T-helper 22 cell (primary cell): ENCODE results near the gene MID1IP1.

ENCODE experiments used
- DNase-seq: peaks from one replicate; pipeline ENCODE4 v3.0.0-alpha.2; 2020; ENCODE audit warnings: low read depth

Gene MID1IP1

GRCh38 chrX:38800981-38801845 lies at the start of gene MID1IP1:
TSS of gene MID1IP1 (plus strand) at chrX:38801459. CDS start at chrX:38804947, 3,488 bp downstream.
- peak; percentile 65 for DNase-seq

- DNase-seq, result no peak
Observed at GRCh38 chrX:38754102-38754790, 47.0 kb upstream of the MID1IP1 start.

- no peak for DNase-seq
Observed at GRCh38 chrX:38754818-38755718, 46.2 kb upstream of the MID1IP1 start.

- DNase-seq, result no peak
Observed at GRCh38 chrX:38760883-38761282, 40.4 kb upstream of the MID1IP1 start.

- DNase-seq, result no peak
Observed at GRCh38 chrX:38768079-38768478, 33.2 kb upstream of the MID1IP1 start.

- DNase-seq, result no peak
Observed at GRCh38 chrX:38770152-38770551, 31.1 kb upstream of the MID1IP1 start.

- no peak for DNase-seq
Observed at GRCh38 chrX:38774249-38774648, 27.0 kb upstream of the MID1IP1 start.

- no peak for DNase-seq
Observed at GRCh38 chrX:38796946-38797345, 4.3 kb upstream of the MID1IP1 start.

GRCh38 chrX:38798956-38799355 lies 2.3 kb upstream of the MID1IP1 start:
- no peak for DNase-seq

GRCh38 chrX:38799995-38800580 lies 1.2 kb upstream of the MID1IP1 start:
- DNase-seq, result no peak

- no peak for DNase-seq
Observed at GRCh38 chrX:38803243-38803587, 2.0 kb downstream of the MID1IP1 start.

GRCh38 chrX:38803588-38804431 lies 2.6 kb downstream of the MID1IP1 start:
- peak; percentile 34 for DNase-seq

GRCh38 chrX:38804432-38804681 lies 3.1 kb downstream of the MID1IP1 start:
- no peak for DNase-seq

GRCh38 chrX:38804682-38805431 lies 3.6 kb downstream of the MID1IP1 start:
- no peak for DNase-seq

GRCh38 chrX:38805432-38806389 lies 4.5 kb downstream of the MID1IP1 start:
- DNase-seq, result peak; percentile 47

- no peak for DNase-seq
Observed at GRCh38 chrX:38806875-38807621, 5.8 kb downstream of the MID1IP1 start.

GRCh38 chrX:38807873-38808272 lies 6.6 kb downstream of the MID1IP1 start:
- DNase-seq, result no peak

- DNase-seq, result no peak
Observed at GRCh38 chrX:38811515-38812243, 10.4 kb downstream of the MID1IP1 start.
